Measurements from ENCODE around the gene CHCHD4.

The CHCHD4 gene

GRCh38 chr3:14124615-14125192 is at the start of gene CHCHD4, which contains the start of gene TMEM43:
Gene CHCHD4 (minus strand): TSS chr3:14124870. CDS start chr3:14124676, 194 bp downstream.
Gene TMEM43 (plus strand): TSS chr3:14125052. CDS start chr3:14125194, 142 bp downstream.
- peak; percentile 91 for DNase-seq

GRCh38 chr3:14172496-14172895 is 47.8 kb upstream of the CHCHD4 start:
- no peak for DNase-seq

GRCh38 chr3:14170531-14171159 is 46.0 kb upstream of the CHCHD4 start:
- DNase-seq, result no peak

GRCh38 chr3:14169871-14170270 is 45.2 kb upstream of the CHCHD4 start:
- DNase-seq, result no peak

GRCh38 chr3:14169435-14169834 is 44.8 kb upstream of the CHCHD4 start:
- no peak for DNase-seq

- no peak for DNase-seq
These were observed 42.4 kb upstream of the CHCHD4 start for GRCh38 chr3:14166877-14167603.

GRCh38 chr3:14162178-14162577 is 37.5 kb upstream of the CHCHD4 start:
- no peak for DNase-seq

- no peak for DNase-seq
These were observed 36.6 kb upstream of the CHCHD4 start for GRCh38 chr3:14161282-14161681.

- no peak for DNase-seq
These were observed 34.8 kb upstream of the CHCHD4 start for GRCh38 chr3:14159426-14159825.

- DNase-seq, result no peak
These were observed 33.7 kb upstream of the CHCHD4 start for GRCh38 chr3:14158370-14158769.

GRCh38 chr3:14157951-14158350 is 33.3 kb upstream of the CHCHD4 start:
- DNase-seq, result no peak

- DNase-seq, result no peak
These were observed 32.3 kb upstream of the CHCHD4 start for GRCh38 chr3:14156843-14157561.

- no peak for DNase-seq
These were observed 31.5 kb upstream of the CHCHD4 start for GRCh38 chr3:14156201-14156600.

GRCh38 chr3:14154895-14155440 is 30.3 kb upstream of the CHCHD4 start:
- DNase-seq, result no peak

GRCh38 chr3:14154276-14154675 is 29.6 kb upstream of the CHCHD4 start:
- no peak for DNase-seq

- no peak for DNase-seq
These were observed 29.0 kb upstream of the CHCHD4 start for GRCh38 chr3:14153663-14154062.

- no peak for DNase-seq
These were observed 28.3 kb upstream of the CHCHD4 start for GRCh38 chr3:14152963-14153355.

GRCh38 chr3:14152233-14152962 is 27.7 kb upstream of the CHCHD4 start:
- no peak for DNase-seq

- DNase-seq, result no peak
These were observed 26.9 kb upstream of the CHCHD4 start for GRCh38 chr3:14151471-14152083.

GRCh38 chr3:14150491-14151230 is 26.0 kb upstream of the CHCHD4 start:
- DNase-seq, result no peak

- no peak for DNase-seq
These were observed 25.4 kb upstream of the CHCHD4 start for GRCh38 chr3:14150078-14150477.

Data from NCI-H748 treated with DMSO at 0.1 percent for 48 hours (cell line).